GM19035 (cell line): ENCODE measurements around the gene MND1.
"Not testable (repeated sequence)": the region's sequence is repeated elsewhere in the genome, so short reads cannot be mapped to it uniquely, and the experiment has no call there.

Experiments used
- ATAC-seq: cut with Tn5 transposase; IDR thresholded peaks from one replicate; pipeline ENCODE4 v1.9.1; 2021; ENCODE audit not compliant: unreplicated experiment

MND1 gene

GRCh38 chr4:153438916-153439756 lies 94.6 kb downstream of the MND1 start:
- ATAC-seq: peak; percentile 83

DNA sequence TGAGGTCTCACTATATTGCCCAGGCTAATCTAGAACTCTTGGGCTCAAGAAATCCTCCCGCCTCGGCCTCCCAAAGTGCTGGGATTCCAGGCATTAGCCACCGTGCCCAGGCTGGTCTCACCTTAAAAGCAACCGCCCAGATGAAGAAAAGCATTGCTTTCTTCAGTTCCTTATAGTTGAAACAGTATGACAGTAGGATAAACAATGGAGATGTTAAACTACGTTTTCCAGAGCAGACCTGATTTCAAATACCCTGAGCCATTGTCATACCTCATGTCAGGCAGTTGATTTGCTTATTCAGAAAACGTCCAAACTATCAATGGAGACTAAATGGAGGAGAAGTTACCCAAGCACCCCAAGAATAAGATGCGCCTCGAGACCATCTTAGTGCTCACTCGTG lies 95.3 kb downstream of the MND1 start:
- peak; percentile 22 for ATAC-seq

- no peak for ATAC-seq
Observed at GRCh38 chr4:153440475-153440874, 96.0 kb downstream of the MND1 start.

GRCh38 chr4:153447175-153447905 lies 102.9 kb downstream of the MND1 start:
- ATAC-seq: no peak

DNA sequence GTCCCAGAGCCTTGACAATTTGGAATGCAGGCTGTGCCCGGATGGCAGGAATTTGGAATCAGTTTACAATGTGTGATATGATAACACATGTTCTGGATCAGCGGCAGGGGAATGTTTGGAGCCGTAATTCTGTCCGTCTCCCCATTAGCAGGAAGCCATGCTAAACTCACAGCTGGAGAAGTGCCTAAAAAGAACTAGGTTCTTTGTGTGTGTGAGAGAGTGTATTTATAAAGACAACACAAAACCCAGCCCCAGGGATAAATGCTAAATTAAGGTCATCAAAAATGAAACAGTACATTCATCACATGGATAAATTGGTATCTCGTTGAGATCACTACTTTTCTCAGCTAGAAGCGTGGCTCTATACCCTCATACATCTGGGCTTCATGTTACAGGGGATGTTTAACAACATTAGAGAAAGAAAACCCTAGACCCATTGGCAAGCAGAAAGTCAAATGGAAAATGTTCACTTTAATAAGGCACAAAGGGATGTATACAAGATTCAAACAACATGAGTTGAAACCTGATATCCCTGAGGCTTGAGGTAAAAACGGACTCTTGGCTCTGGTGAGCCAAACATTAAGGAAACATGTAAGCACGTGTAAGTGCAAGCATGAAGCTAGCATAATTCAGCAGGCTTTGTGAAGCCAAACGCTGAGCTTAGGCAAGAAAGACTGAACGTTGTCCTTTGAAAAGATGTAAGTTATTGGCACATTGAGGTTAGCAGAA lies 103.7 kb downstream of the MND1 start:
- ATAC-seq: no peak

DNA sequence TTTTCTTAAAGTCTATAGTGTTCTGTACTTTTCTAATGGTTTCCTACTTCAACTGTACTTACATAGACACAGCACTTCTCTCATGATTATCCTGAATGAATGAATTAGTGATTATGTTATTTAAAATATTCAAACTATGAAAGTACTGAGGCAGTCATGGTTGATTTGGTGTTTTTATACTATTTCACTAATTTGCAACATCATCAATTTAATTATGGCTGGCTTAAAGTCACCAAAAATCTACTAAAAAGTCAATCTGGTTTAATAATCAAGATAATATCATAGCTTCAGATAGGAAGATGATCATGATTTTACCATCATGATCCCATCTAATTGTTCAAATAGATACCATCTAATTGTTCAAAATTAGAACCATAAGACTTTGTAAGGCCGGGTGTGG lies 104.8 kb downstream of the MND1 start:
- no peak for ATAC-seq

- ATAC-seq: no peak
Observed at GRCh38 chr4:153450544-153450917, 106.0 kb downstream of the MND1 start.

- not testable (repeated sequence) for ATAC-seq
Observed at GRCh38 chr4:153451145-153451544, 106.7 kb downstream of the MND1 start.

DNA sequence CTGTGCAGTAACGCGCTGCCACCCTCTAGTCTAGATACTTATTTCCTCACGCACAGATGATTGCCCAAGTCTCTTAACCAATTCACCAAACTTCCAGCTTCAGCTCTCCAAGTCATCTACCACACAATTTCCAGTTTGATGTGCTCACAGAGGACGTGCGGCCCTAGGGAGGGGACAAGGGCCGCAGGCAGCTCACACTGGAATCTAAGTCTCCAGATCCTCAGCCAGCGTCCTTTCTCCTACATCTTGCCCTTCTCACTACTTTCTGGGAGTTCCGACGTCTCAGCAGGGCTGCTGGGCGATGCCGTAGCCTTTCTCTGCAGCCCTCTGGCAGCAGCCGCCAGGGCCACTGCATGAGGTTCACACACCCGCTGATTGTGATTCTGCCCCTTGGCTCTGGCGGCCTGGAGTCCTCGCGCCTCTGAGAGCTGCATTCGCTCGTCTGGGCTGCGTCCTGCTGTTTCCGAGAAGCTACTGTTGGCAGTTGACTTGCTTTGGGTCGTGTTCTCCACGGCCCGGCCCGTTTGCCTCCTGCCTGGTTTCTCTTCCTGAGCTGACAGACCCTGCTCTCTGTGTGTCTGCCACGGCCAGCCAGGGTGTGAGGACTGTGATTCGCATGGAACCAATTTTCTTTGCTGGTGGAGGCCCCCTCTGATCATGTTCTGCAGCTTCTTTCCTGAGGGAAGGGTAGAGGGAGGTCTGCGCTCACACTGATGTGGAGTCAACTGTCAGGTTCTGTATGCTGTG lies 107.6 kb downstream of the MND1 start:
- no peak for ATAC-seq

DNA sequence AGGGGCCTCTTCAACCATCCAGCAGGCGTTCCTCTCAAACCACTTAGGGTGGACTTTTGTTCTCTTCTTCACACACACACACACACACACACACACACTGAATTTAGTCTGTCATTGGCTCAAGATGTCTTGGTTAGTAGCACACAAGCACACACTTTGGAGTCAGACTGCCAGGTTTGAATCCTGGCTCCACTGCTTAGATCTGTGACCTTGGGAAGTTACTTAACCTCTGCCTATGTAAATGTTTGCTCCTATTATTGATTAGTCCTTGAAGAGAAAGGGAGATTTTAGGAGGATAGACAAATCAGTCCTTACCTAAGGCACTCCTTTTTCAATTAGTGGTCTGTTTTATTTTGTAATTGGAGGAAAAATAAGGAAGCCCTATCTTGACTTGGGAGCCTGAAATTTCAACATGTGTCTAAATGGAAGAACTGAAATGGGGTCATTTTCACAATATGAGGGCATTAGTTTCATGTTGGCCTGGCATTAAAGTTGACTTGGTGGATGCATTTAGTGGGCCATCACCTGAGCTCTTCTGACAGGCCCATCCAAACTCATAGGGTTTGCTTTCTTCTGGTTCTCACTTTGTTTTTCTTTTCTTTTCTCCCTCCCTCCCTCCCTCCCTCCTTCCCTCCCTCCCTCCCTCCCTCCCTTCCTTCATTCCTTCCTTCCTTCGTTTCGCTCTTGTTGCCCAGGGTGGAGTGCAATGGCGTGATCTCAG lies 108.3 kb downstream of the MND1 start:
- ATAC-seq: no peak

GRCh38 chr4:153453402-153453801 lies 108.9 kb downstream of the MND1 start:
- no peak for ATAC-seq

- ATAC-seq: no peak
Observed at GRCh38 chr4:153458969-153459368, 114.5 kb downstream of the MND1 start.

DNA sequence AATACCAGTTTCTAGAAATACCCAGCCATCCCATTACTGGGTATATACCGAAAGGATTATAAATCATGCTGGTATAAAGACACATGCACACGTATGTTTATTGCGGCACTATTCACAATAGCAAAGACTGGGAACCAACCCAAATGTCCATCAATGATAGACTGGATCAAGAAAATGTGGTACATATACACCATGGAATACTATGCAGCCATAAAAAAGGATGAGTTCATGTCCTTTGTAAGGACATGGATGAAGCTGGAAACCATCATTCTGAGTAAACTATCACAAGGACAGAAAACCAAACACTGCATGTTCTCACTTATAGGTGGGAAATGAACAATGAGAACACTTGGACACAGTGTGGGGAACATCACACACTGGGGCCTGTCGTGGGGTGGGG lies 117.1 kb downstream of the MND1 start:
- not testable (repeated sequence) for ATAC-seq

DNA sequence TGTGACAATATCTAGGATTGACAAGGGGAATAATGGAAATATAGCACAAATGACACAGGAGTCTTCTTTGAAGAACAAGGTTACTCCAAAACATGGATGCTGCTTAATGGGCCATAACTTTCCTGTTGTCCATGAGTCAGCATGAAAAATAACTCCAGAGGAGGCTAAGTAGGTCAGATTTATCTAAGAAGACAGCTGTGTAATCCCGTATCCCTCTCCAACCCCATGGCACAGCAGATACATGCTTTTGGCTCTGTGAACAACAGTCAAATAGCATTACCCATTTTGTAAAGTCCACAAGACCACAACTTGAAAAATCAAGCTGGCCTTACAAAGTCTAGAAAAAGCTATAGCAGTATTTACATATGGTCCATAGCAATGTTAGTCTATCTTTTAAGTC lies 119.6 kb downstream of the MND1 start:
- ATAC-seq: no peak
